HL-60 (cell line): ENCODE measurements around the gene MCU.

Source experiments
- DNase-seq, 2 experiments: peaks; one replicate each; pipeline ENCODE4 v3.0.0-alpha.2; 2010 to 2020; ENCODE audit warnings: low read depth in 1 of 2, low spot score in 1 of 2
- H3K27ac ChIP-seq: fragments of 250-450 bp; sonication (Bioruptor Pico); replicated peaks from 2 replicates; pipeline ENCODE4 v1.5.1; 2020; ENCODE audit warnings: mild to moderate bottlenecking, moderate library complexity
- H3K27me3 ChIP-seq: fragments of 250-450 bp; sonication (Bioruptor Pico); 2 replicates; pipeline ENCODE4 v1.5.1; 2021; ENCODE audit warnings: mild to moderate bottlenecking, moderate library complexity; ENCODE audit not compliant: insufficient read depth, poor library complexity, severe bottlenecking
- H3K4me3 ChIP-seq: replicated peaks from 2 replicates; pipeline ENCODE4 v1.5.1; 2011; ENCODE audit warnings: mild to moderate bottlenecking, control low read depth, low read length; ENCODE audit not compliant: insufficient read depth
- GABPA ChIP-seq: IDR thresholded peaks from 2 replicates; pipeline ENCODE4 v1.6.1; 2012; ENCODE audit warnings: low read depth
- POLR2AphosphoS5 ChIP-seq: IDR thresholded peaks from 2 replicates; pipeline ENCODE4 v1.6.1; 2012; ENCODE audit warnings: low read depth
- SPI1 ChIP-seq: IDR thresholded peaks from 2 replicates; pipeline ENCODE4 v1.6.1; 2012; ENCODE audit warnings: low read depth, mild to moderate bottlenecking, borderline replicate concordance
- TF ChIP-seq, protein P1 (sequence below): IDR thresholded peaks from 2 replicates; pipeline ENCODE4 v1.6.1; 2012; ENCODE audit warnings: low read depth; ENCODE audit not compliant: insufficient replicate concordance
- TF ChIP-seq, protein P2 (sequence below): IDR thresholded peaks from one replicate; pipeline ENCODE4 v1.5.1; 2011; ENCODE audit warnings: low read length, control low read depth, inconsistent platforms; ENCODE audit not compliant: insufficient read depth

Gene MCU

DNA sequence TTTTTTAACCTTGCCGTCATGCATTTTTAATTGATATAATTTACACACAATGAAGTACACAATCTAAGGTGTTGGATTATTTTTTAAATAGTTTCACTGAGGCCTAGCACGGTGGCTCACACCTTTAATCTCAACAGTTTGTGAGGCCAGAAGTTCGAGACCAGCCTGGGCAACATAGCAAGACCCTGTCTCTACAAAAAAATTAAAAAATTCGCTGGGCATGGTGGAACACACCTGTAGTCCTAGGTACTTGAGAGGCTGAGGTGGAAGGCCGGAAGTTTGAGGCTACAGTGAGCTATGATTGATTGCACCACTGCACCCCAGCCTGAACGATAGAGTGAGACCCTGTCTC is 108.8 kb downstream of the MCU start:
- DNase-seq, result no peak
- Histone ChIP-seq H3K27ac (no peak overlapping the region), H3K27me3 (no peaks in the 10 kb centered on the region), H3K4me3 (no peak overlapping the region)
- TF ChIP-seq, protein P1, sequence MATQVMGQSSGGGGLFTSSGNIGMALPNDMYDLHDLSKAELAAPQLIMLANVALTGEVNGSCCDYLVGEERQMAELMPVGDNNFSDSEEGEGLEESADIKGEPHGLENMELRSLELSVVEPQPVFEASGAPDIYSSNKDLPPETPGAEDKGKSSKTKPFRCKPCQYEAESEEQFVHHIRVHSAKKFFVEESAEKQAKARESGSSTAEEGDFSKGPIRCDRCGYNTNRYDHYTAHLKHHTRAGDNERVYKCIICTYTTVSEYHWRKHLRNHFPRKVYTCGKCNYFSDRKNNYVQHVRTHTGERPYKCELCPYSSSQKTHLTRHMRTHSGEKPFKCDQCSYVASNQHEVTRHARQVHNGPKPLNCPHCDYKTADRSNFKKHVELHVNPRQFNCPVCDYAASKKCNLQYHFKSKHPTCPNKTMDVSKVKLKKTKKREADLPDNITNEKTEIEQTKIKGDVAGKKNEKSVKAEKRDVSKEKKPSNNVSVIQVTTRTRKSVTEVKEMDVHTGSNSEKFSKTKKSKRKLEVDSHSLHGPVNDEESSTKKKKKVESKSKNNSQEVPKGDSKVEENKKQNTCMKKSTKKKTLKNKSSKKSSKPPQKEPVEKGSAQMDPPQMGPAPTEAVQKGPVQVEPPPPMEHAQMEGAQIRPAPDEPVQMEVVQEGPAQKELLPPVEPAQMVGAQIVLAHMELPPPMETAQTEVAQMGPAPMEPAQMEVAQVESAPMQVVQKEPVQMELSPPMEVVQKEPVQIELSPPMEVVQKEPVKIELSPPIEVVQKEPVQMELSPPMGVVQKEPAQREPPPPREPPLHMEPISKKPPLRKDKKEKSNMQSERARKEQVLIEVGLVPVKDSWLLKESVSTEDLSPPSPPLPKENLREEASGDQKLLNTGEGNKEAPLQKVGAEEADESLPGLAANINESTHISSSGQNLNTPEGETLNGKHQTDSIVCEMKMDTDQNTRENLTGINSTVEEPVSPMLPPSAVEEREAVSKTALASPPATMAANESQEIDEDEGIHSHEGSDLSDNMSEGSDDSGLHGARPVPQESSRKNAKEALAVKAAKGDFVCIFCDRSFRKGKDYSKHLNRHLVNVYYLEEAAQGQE, result no peak
- TF ChIP-seq GABPA (no peak), SPI1 (no peak), POLR2AphosphoS5 (no peak)
- TF ChIP-seq, protein P2, sequence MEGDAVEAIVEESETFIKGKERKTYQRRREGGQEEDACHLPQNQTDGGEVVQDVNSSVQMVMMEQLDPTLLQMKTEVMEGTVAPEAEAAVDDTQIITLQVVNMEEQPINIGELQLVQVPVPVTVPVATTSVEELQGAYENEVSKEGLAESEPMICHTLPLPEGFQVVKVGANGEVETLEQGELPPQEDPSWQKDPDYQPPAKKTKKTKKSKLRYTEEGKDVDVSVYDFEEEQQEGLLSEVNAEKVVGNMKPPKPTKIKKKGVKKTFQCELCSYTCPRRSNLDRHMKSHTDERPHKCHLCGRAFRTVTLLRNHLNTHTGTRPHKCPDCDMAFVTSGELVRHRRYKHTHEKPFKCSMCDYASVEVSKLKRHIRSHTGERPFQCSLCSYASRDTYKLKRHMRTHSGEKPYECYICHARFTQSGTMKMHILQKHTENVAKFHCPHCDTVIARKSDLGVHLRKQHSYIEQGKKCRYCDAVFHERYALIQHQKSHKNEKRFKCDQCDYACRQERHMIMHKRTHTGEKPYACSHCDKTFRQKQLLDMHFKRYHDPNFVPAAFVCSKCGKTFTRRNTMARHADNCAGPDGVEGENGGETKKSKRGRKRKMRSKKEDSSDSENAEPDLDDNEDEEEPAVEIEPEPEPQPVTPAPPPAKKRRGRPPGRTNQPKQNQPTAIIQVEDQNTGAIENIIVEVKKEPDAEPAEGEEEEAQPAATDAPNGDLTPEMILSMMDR, result no peak

GRCh38 chr10:72801263-72801868 is 109.4 kb downstream of the MCU start:
- H3K4me3 ChIP-seq, result no peak overlapping the region
- H3K27ac ChIP-seq, result no peak overlapping the region
- H3K27me3 ChIP-seq, result no peaks in the 10 kb centered on the region
- no peak for DNase-seq
- TF ChIP-seq GABPA, result no peak
- no peak for TF ChIP-seq POLR2AphosphoS5
- no peak for TF ChIP-seq SPI1
- TF ChIP-seq, protein P1, result no peak
- TF ChIP-seq, protein P2, result no peak

- Histone ChIP-seq H3K27ac (no peak overlapping the region), H3K4me3 (no peak overlapping the region), H3K27me3 (no peaks in the 10 kb centered on the region)
- no peak for DNase-seq
- TF ChIP-seq, protein P2, result no peak
- TF ChIP-seq, protein P1, result no peak
- TF ChIP-seq SPI1, result no peak
- no peak for TF ChIP-seq POLR2AphosphoS5
- TF ChIP-seq GABPA, result no peak
Observed at GRCh38 chr10:72802332-72802731, 110.4 kb downstream of the MCU start.
